Sigmoid colon (tissue), 7 donors: ENCODE measurements around the gene NADK. TPM values are rescaled to one million over a fixed set of nuclear protein-coding genes. Genes with fewer than 3 reads are reported as not detected.

ENCODE experiments used
- polyA plus RNA-seq, 3 donors: library from polyadenylated mRNA; stranded (reverse); fragments of 200-250 nt; gene quantifications; one replicate each; pipeline ENCODE4 v1.2.3, GENCODE V29; 2013
- total RNA-seq, 4 donors: library from RNA; depleted of rRNA; stranded (reverse); fragments of >200 nt; gene quantifications; one replicate each; pipeline ENCODE4 v1.1.0, GENCODE V29; 2016
- donor health status: healthy with polysubstance abuse.
- donor health status: Bipolar disorder and iron deficiency.
- donor health status: healthy.

Gene NADK
- total and polyA plus RNA-seq, 7 donors, result 34.9 to 121 (median 66.7) TPM

Other genes starting within 250 kb of the NADK start
- gene TMEM240, start 237.8 kb downstream of the NADK start, total RNA-seq, result 10 to 100 TPM; 15.3 to 35.2 (median 17.6) TPM
- gene TMEM240, start 237.8 kb downstream of the NADK start, polyA plus RNA-seq, result 1 to 10 TPM in 2 of 3 donors, not detected in 1; 3.7 to 4.8 TPM
- 100 to 1,000 TPM in 3 of 4 donors, 10 to 100 TPM in 1; 98.9 to 119 (median 109) TPM for gene SSU72, start 203.6 kb downstream of the NADK start, total RNA-seq
- gene SSU72, start 203.6 kb downstream of the NADK start, polyA plus RNA-seq, result 100 to 1,000 TPM; 129 to 165 (median 150) TPM
- 1 to 10 TPM in 3 of 4 donors, under 1 TPM in 1; 0.82 to 2.8 (median 1.6) TPM for gene FNDC10, start 178.3 kb downstream of the NADK start, total RNA-seq
- 1 to 10 TPM; 1.2 to 3.5 (median 2.8) TPM for gene FNDC10, start 178.3 kb downstream of the NADK start, polyA plus RNA-seq
- 10 to 100 TPM; 32.7 to 95.3 (median 53.6) TPM for gene MIB2, start 163.0 kb downstream of the NADK start, total RNA-seq
- 10 to 100 TPM; 24.6 to 77.6 (median 33.3) TPM for gene MIB2, start 163.0 kb downstream of the NADK start, polyA plus RNA-seq
- gene MMP23B, start 146.3 kb downstream of the NADK start, total RNA-seq, result 10 to 100 TPM in 2 of 4 donors, 1 to 10 TPM in 2; 1.8 to 58.7 (median 17.2) TPM
- 1 to 10 TPM; 2.2 to 3.6 (median 2.3) TPM for gene MMP23B, start 146.3 kb downstream of the NADK start, polyA plus RNA-seq
- gene CDK11B, start 119.5 kb downstream of the NADK start, total RNA-seq, result 10 to 100 TPM; 23.9 to 51.0 (median 27.8) TPM
- 10 to 100 TPM; 30.0 to 38.4 (median 37.9) TPM for gene CDK11B, start 119.5 kb downstream of the NADK start, polyA plus RNA-seq
- gene SLC35E2B, start 85.7 kb downstream of the NADK start, total RNA-seq, result 10 to 100 TPM; 25.0 to 78.1 (median 31.6) TPM
- gene SLC35E2B, start 85.7 kb downstream of the NADK start, polyA plus RNA-seq, result 10 to 100 TPM in 2 of 3 donors, 1 to 10 TPM in 1; 9.5 to 38.5 (median 12.0) TPM
- 10 to 100 TPM; 21.6 to 53.7 (median 37.5) TPM for gene CDK11A, start 54.1 kb downstream of the NADK start, total RNA-seq
- gene CDK11A, start 54.1 kb downstream of the NADK start, polyA plus RNA-seq, result 10 to 100 TPM; 19.8 to 35.0 (median 33.1) TPM
- gene GNB1, start 112.6 kb upstream of the NADK start, total RNA-seq, result 100 to 1,000 TPM; 119 to 157 (median 145) TPM
- gene GNB1, start 112.6 kb upstream of the NADK start, polyA plus RNA-seq, result 100 to 1,000 TPM; 163 to 197 (median 193) TPM
- under 1 TPM in 1 of 4 donors, not detected in 3; 0.36 TPM for gene CALML6, start 136.8 kb upstream of the NADK start, total RNA-seq
- under 1 TPM in 1 of 3 donors, not detected in 2; 0.36 TPM for gene CALML6, start 136.8 kb upstream of the NADK start, polyA plus RNA-seq
- gene TMEM52, start 140.8 kb upstream of the NADK start, total RNA-seq, result 1 to 10 TPM in 2 of 4 donors, not detected in 2; 1.1 to 3.5 TPM
- 1 to 10 TPM; 1.2 to 5.5 (median 2.1) TPM for gene TMEM52, start 140.8 kb upstream of the NADK start, polyA plus RNA-seq
- gene CFAP74, start 225.3 kb upstream of the NADK start, total RNA-seq, result under 1 TPM in 1 of 4 donors, not detected in 3; 0.27 TPM
- under 1 TPM in 1 of 3 donors, not detected in 2; 0.03 TPM for gene CFAP74, start 225.3 kb upstream of the NADK start, polyA plus RNA-seq
- not detected for gene GABRD, start 240.9 kb upstream of the NADK start, total RNA-seq
- under 1 TPM in 1 of 3 donors, not detected in 2; 0.51 TPM for gene GABRD, start 240.9 kb upstream of the NADK start, polyA plus RNA-seq